HFFc6 (cell line): ENCODE data around the gene ART4. TPM values are rescaled to one million over a fixed set of nuclear protein-coding genes. Genes with fewer than 3 reads are reported as not detected.

ENCODE experiments used
- DNase-seq: peaks from one replicate; pipeline ENCODE4 v3.0.0-alpha.2; 2018
- H3K27ac Mint-ChIP-seq: 2 replicates; pipeline ENCODE4 v1.8.0; 2020; ENCODE audit warnings: mild to moderate bottlenecking, mixed read lengths
- H3K27me3 Mint-ChIP-seq: 2 replicates; pipeline ENCODE4 v1.8.0; 2021; ENCODE audit warnings: mild to moderate bottlenecking, moderate library complexity, mixed read lengths; ENCODE audit not compliant: insufficient read depth
- H3K36me3 Mint-ChIP-seq: 2 replicates; pipeline ENCODE4 v1.8.0; 2021; ENCODE audit warnings: low read depth, mixed read lengths
- H3K4me1 Mint-ChIP-seq: 2 replicates; pipeline ENCODE4 v1.8.0; 2020; ENCODE audit warnings: low read depth, mixed read lengths
- H3K4me3 Mint-ChIP-seq: 2 replicates; pipeline ENCODE4 v1.8.0; 2020; ENCODE audit warnings: mild to moderate bottlenecking, moderate library complexity, mixed read lengths
- H3K9me3 Mint-ChIP-seq: 2 replicates; pipeline ENCODE4 v1.8.0; 2020; ENCODE audit warnings: mild to moderate bottlenecking, mixed read lengths
- total RNA-seq, 6 experiments: library from RNA; stranded (reverse); fragmentation: NEBNext Ultra II Directional; extraction: Animal tissue kit (Norgen Biotek cat#: 25700); gene quantifications; 2 replicates in 1 of 6; 3 replicates in 5 of 6; pipeline ENCODE4 v1.2.3, GENCODE V29; 2021
- TF ChIP-seq, protein P1 (sequence below): fragments of 200-600 bp; sonication (generic); IDR thresholded peaks from 2 replicates; pipeline ENCODE4 v1.5.0; 2021; ENCODE audit warnings: antibody characterized with exemption, mild to moderate bottlenecking

The ART4 gene
- total RNA-seq, 6 experiments from 2014 or later: not detected

DNA sequence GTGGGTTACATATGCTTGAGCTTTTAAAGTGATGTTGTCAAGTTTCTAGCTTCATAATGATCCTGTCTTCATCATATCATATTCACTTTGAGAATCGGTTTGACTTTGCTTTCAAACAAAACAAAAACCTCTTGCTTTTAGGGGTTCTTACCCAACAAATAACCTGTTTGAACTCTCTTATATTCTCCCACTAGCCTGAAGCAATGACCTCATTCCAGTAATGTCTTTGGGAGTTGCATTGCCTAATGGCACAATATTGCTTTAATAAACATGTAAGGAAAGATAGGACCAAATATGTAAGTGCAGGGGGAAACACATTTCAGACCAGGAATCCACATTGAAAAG lies 67.7 kb downstream of the ART4 start:
- peak; percentile 48 for DNase-seq
- peaks cover 13% of the 10 kb centered on the region for H3K27me3 Mint-ChIP-seq
- H3K27ac Mint-ChIP-seq: peak overlapping the region; percentile 98
- peaks cover 54% of the 10 kb centered on the region for H3K4me1 Mint-ChIP-seq
- TF ChIP-seq, protein P1, sequence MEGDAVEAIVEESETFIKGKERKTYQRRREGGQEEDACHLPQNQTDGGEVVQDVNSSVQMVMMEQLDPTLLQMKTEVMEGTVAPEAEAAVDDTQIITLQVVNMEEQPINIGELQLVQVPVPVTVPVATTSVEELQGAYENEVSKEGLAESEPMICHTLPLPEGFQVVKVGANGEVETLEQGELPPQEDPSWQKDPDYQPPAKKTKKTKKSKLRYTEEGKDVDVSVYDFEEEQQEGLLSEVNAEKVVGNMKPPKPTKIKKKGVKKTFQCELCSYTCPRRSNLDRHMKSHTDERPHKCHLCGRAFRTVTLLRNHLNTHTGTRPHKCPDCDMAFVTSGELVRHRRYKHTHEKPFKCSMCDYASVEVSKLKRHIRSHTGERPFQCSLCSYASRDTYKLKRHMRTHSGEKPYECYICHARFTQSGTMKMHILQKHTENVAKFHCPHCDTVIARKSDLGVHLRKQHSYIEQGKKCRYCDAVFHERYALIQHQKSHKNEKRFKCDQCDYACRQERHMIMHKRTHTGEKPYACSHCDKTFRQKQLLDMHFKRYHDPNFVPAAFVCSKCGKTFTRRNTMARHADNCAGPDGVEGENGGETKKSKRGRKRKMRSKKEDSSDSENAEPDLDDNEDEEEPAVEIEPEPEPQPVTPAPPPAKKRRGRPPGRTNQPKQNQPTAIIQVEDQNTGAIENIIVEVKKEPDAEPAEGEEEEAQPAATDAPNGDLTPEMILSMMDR: no peak
- H3K36me3 Mint-ChIP-seq: peaks cover 25% of the 10 kb centered on the region
- H3K4me3 Mint-ChIP-seq: peak overlapping the region; percentile 98
- peaks cover 7% of the 10 kb centered on the region for H3K9me3 Mint-ChIP-seq

Other genes with a start within 250 kb of the ART4 start
- gene GUCY2C, start 146.9 kb downstream of the ART4 start, total RNA-seq: under 1 TPM in 1 of 6 experiments, not detected in 5; 0.06 TPM
- gene WBP11, start 40.0 kb downstream of the ART4 start, total RNA-seq: 10 to 100 TPM; 50.5 to 69.0 (median 60.8) TPM
- gene C12orf60, start 39.9 kb downstream of the ART4 start, total RNA-seq: under 1 TPM; 0.38 to 0.83 (median 0.64) TPM
- under 1 TPM; 0.07 to 0.26 (median 0.13) TPM for gene SMCO3, start 29.3 kb downstream of the ART4 start, total RNA-seq
- gene MGP, start 42.3 kb upstream of the ART4 start, total RNA-seq: under 1 TPM in 2 of 6 experiments, not detected in 4; 0.46 to 0.60 TPM
- not detected for gene ERP27, start 95.0 kb upstream of the ART4 start, total RNA-seq
- 1 to 10 TPM in 4 of 6 experiments, under 1 TPM in 2; 0.76 to 4.8 (median 3.0) TPM for gene ARHGDIB, start 118.1 kb upstream of the ART4 start, total RNA-seq
- gene PDE6H, start 129.5 kb upstream of the ART4 start, total RNA-seq: not detected